H1 (cell line): ENCODE data around the gene NEB. TPM values are rescaled to one million over a fixed set of nuclear protein-coding genes. Genes with fewer than 3 reads are reported as not detected.

Source experiments
- CTCF ChIA-PET: fragments of 300-600 bp; sonication (Branson Sonifier 250); formaldehyde crosslinking; loops from one replicate; lab custom pipeline; 2021; ENCODE audit not compliant: partially characterized antibody; lab: Charles Lee
- POLR2A ChIA-PET: fragments of 300-600 bp; sonication (Branson Sonifier 250); formaldehyde crosslinking; loops from one replicate; lab custom pipeline; 2021; ENCODE audit warnings: inconsistent platforms; ENCODE audit not compliant: partially characterized antibody; lab: Charles Lee
- DNase-seq, 2 experiments: peaks; one replicate each; pipeline versions ENCODE4 v3.0.0 to v3.0.0-alpha.2; 2010 to 2022; ENCODE audit warnings: low spot score in 2 of 2, low read depth in 1 of 2, mixed read lengths in 1 of 2
- FAIRE-seq: peaks from 2 replicates; lab custom pipeline; 2011; peaks lifted over from hg19 to GRCh38; lab: Jason Lieb, UNC
- H2AFZ ChIP-seq: 2 replicates; pipeline ENCODE4 v1.8.1; 2012; ENCODE audit warnings: low read length, inconsistent platforms
- H2AK5ac ChIP-seq: 2 replicates; pipeline ENCODE4 v1.6.1; 2013; ENCODE audit warnings: low read depth, low read length
- H2BK120ac ChIP-seq: replicated peaks from 2 replicates; pipeline ENCODE3; 2013; ENCODE audit warnings: low read depth, low read length, inconsistent platforms
- H2BK12ac ChIP-seq: 2 replicates; pipeline ENCODE4 v1.6.1; 2013; ENCODE audit warnings: low read depth, low read length
- H2BK15ac ChIP-seq: 2 replicates; pipeline ENCODE4 v1.6.1; 2013; ENCODE audit warnings: low read length
- H2BK20ac ChIP-seq: 2 replicates; pipeline ENCODE4 v1.6.1; 2013; ENCODE audit warnings: low read length
- H2BK5ac ChIP-seq: 2 replicates; pipeline ENCODE4 v1.6.1; 2013; ENCODE audit warnings: low read depth, low read length
- H3K14ac ChIP-seq: 2 replicates; pipeline ENCODE4 v1.6.1; 2013; ENCODE audit warnings: inconsistent platforms; ENCODE audit not compliant: insufficient read length
- H3K18ac ChIP-seq: 2 replicates; pipeline ENCODE4 v1.6.1; 2013; ENCODE audit warnings: low read length; ENCODE audit errors: extremely low read depth
- H3K23ac ChIP-seq: 2 replicates; pipeline ENCODE4 v1.6.1; 2013; ENCODE audit warnings: inconsistent platforms; ENCODE audit not compliant: insufficient read length
- H3K23me2 ChIP-seq: 2 replicates; pipeline ENCODE4 v1.6.1; 2013; ENCODE audit warnings: low read depth, low read length
- H3K27ac ChIP-seq: 2 replicates; pipeline ENCODE4 v1.6.1; 2011; ENCODE audit warnings: low read depth, low read length, inconsistent platforms
- H3K27me3 ChIP-seq, 4 experiments: replicated peaks in 1 of 4; 1 replicate in 1 of 4; 2 replicates in 3 of 4; pipeline versions ENCODE4 v1.6.1 to v1.8.1; 2011 to 2013; ENCODE audit warnings: low read length in 3 of 4, mild to moderate bottlenecking in 3 of 4, inconsistent platforms in 2 of 4, mixed read lengths in 2 of 4, moderate library complexity in 1 of 4; ENCODE audit not compliant: control insufficient read depth in 3 of 4, insufficient read depth in 3 of 4; ENCODE audit errors: extremely low read depth in 1 of 4
- H3K36me3 ChIP-seq, 4 experiments: 2 replicates each; pipeline versions ENCODE4 v1.6.1 to v1.8.1; 2011 to 2013; ENCODE audit warnings: mild to moderate bottlenecking in 4 of 4, low read length in 3 of 4, moderate library complexity in 2 of 4, control low read depth in 1 of 4, inconsistent platforms in 1 of 4; ENCODE audit not compliant: insufficient read depth in 4 of 4, control insufficient read depth in 2 of 4
- H3K4ac ChIP-seq: replicated peaks from 2 replicates; pipeline ENCODE3; 2013; ENCODE audit warnings: low read length, low read depth, mixed read lengths, inconsistent platforms; ENCODE audit not compliant: insufficient read length
- H3K4me1 ChIP-seq, 4 experiments: replicated peaks in 1 of 4; 1 replicate in 1 of 4; 2 replicates in 3 of 4; pipeline versions ENCODE4 v1.6.1 to v1.8.1; 2011 to 2013; ENCODE audit warnings: low read length in 3 of 4, inconsistent platforms in 2 of 4, mixed read lengths in 1 of 4; ENCODE audit not compliant: insufficient read depth in 4 of 4, control insufficient read depth in 3 of 4
- H3K4me2 ChIP-seq, 2 experiments: 2 replicates each; pipeline versions ENCODE4 v1.6.1 to v1.8.1; 2011 to 2013; ENCODE audit warnings: low read depth in 2 of 2, low read length in 2 of 2, control low read depth in 1 of 2, inconsistent platforms in 1 of 2, mild to moderate bottlenecking in 1 of 2; ENCODE audit not compliant: insufficient read depth in 1 of 2
- H3K4me3 ChIP-seq, 4 experiments: fragments of 200-600, 300-600 bp in 1 of 4; sonication (generic), shearing (Covaris generic), sonication (Bioruptor Twin) in 1 of 4; 2 replicates each; pipeline versions ENCODE4 v1.5.1 to v1.8.1; 2011 to 2016; ENCODE audit warnings: low read length in 4 of 4, low read depth in 3 of 4, control low read depth in 2 of 4, inconsistent platforms in 2 of 4, mild to moderate bottlenecking in 2 of 4, mixed read lengths in 1 of 4, moderate library complexity in 1 of 4; ENCODE audit not compliant: insufficient read depth in 2 of 4; ENCODE audit errors: extremely low read depth in 1 of 4
- H3K56ac ChIP-seq: replicated peaks from 2 replicates; pipeline ENCODE3; 2013; ENCODE audit warnings: low read depth, mild to moderate bottlenecking, mixed read lengths, low read length, inconsistent platforms; ENCODE audit not compliant: insufficient read length
- H3K79me1 ChIP-seq: 2 replicates; pipeline ENCODE4 v1.6.1; 2013; ENCODE audit warnings: low read depth, low read length, control low read depth
- H3K79me2 ChIP-seq, 2 experiments: 2 replicates each; pipeline versions ENCODE4 v1.6.1 to v1.8.1; 2012 to 2013; ENCODE audit warnings: low read length in 2 of 2, mild to moderate bottlenecking in 2 of 2, inconsistent platforms in 1 of 2; ENCODE audit not compliant: insufficient read depth in 2 of 2, control insufficient read depth in 1 of 2
- H3K9ac ChIP-seq, 4 experiments: replicated peaks in 1 of 4; 1 replicate in 1 of 4; 2 replicates in 3 of 4; pipeline versions ENCODE4 v1.6.1 to v1.8.1; 2011 to 2013; ENCODE audit warnings: low read depth in 3 of 4, low read length in 3 of 4, control low read depth in 2 of 4, mild to moderate bottlenecking in 2 of 4, moderate library complexity in 2 of 4, inconsistent platforms in 1 of 4; ENCODE audit errors: extremely low read depth in 1 of 4
- H3K9me3 ChIP-seq, 2 experiments: 2 replicates each; pipeline versions ENCODE4 v1.6.1 to v1.8.1; 2012 to 2013; ENCODE audit warnings: mild to moderate bottlenecking in 2 of 2, moderate library complexity in 2 of 2, control low read depth in 1 of 2, inconsistent platforms in 1 of 2, low read depth in 1 of 2, low read length in 1 of 2, mixed read lengths in 1 of 2; ENCODE audit not compliant: insufficient read depth in 2 of 2
- H4K20me1 ChIP-seq, 2 experiments: replicated peaks in 1 of 2; 2 replicates each; pipeline versions ENCODE3 to v1.8.1; 2011 to 2013; ENCODE audit warnings: inconsistent platforms in 2 of 2, low read length in 2 of 2, mild to moderate bottlenecking in 1 of 2; ENCODE audit not compliant: insufficient read depth in 2 of 2, control insufficient read depth in 1 of 2
- H4K5ac ChIP-seq: 2 replicates; pipeline ENCODE4 v1.6.1; 2013; ENCODE audit warnings: low read length, low read depth, mixed read lengths, inconsistent platforms; ENCODE audit not compliant: insufficient read length
- H4K8ac ChIP-seq: 2 replicates; pipeline ENCODE4 v1.8.0; 2013; ENCODE audit warnings: mild to moderate bottlenecking, moderate library complexity, low read length, inconsistent platforms; ENCODE audit not compliant: insufficient read depth; ENCODE audit errors: extremely low read depth
- H4K91ac ChIP-seq: replicated peaks from 2 replicates; pipeline ENCODE3; 2013; ENCODE audit warnings: low read length, mixed read lengths, inconsistent platforms; ENCODE audit not compliant: insufficient read length
- ATF2 ChIP-seq: IDR thresholded peaks from 2 replicates; pipeline ENCODE4 v1.6.1; 2012; ENCODE audit warnings: low read length, inconsistent platforms
- BACH1 ChIP-seq: IDR thresholded peaks from 2 replicates; pipeline ENCODE4 v1.6.1; 2012; ENCODE audit warnings: low read length, improper control_type of control experiment
- CBX5 ChIP-seq: fragments of 300-800, 300-1000 bp; sonication (generic); IDR thresholded peaks from 2 replicates; pipeline ENCODE4 v1.7.1; 2016; ENCODE audit warnings: antibody characterized with exemption, low read length, low read depth
- CBX8 ChIP-seq: fragments of 300-800, 300-1000 bp; sonication (generic); IDR thresholded peaks from 2 replicates; pipeline ENCODE4 v1.7.1; 2016; ENCODE audit warnings: low read depth, low read length, borderline replicate concordance
- HDAC6 ChIP-seq: IDR thresholded peaks from one replicate; pipeline ENCODE4 v1.7.1; 2012; ENCODE audit warnings: low read depth, mild to moderate bottlenecking, inconsistent platforms, low read length, moderate library complexity
- POLR2AphosphoS5 ChIP-seq: IDR thresholded peaks from 2 replicates; pipeline ENCODE4 v1.6.1; 2011; ENCODE audit warnings: low read depth, low read length
- RFX5 ChIP-seq: IDR thresholded peaks from 2 replicates; pipeline ENCODE4 v1.6.1; 2011; ENCODE audit warnings: low read depth, low read length, improper control_type of control experiment, borderline replicate concordance
- RNF2 ChIP-seq: fragments of 200-900, 300-1000 bp; sonication (generic); IDR thresholded peaks from 2 replicates; pipeline ENCODE4 v1.7.1; 2016; ENCODE audit warnings: borderline replicate concordance, low read depth, mild to moderate bottlenecking, antibody characterized with exemption, low read length; ENCODE audit not compliant: poor library complexity, severe bottlenecking; ENCODE audit errors: missing control alignments
- SIN3A ChIP-seq, 2 experiments: IDR thresholded peaks in 1 of 2; conservative IDR thresholded peaks in 1 of 2; 2 replicates each; pipeline ENCODE4 v1.6.1; 2011 to 2012; ENCODE audit warnings: low read length in 2 of 2, improper control_type of control experiment in 1 of 2, low read depth in 1 of 2, mild to moderate bottlenecking in 1 of 2
- TAF7 ChIP-seq: optimal IDR thresholded peaks from 2 replicates; pipeline ENCODE3; 2011; ENCODE audit warnings: low read depth, mild to moderate bottlenecking, inconsistent platforms, low read length, moderate library complexity, borderline replicate concordance
- USF2 ChIP-seq: IDR thresholded peaks from 2 replicates; pipeline ENCODE4 v1.6.1; 2011; ENCODE audit warnings: low read length, improper control_type of control experiment
- WGBS, 2 experiments: shearing (Covaris generic) in 1 of 2; methylation state at CpG; one replicate each; pipeline versions ENCODE4 v1.1.6 to v1.1.7; 2013 to 2015; ENCODE audit warnings: low lambda C conversion rate in 2 of 2, mixed read lengths in 2 of 2, inconsistent platforms in 1 of 2, low coverage in 1 of 2, missing lambda C conversion rate in 1 of 2; ENCODE audit not compliant: insufficient replicate concordance in 2 of 2, insufficient coverage in 1 of 2, insufficient read length in 1 of 2; ENCODE audit errors: extremely low coverage in 1 of 2, missing lambda C conversion rate in 1 of 2; 5-methylcytosine and 5-hydroxymethylcytosine counted together
- polyA plus RNA-seq, 7 experiments: library from polyadenylated mRNA; depleted of rRNA in 3 of 7; stranded (reverse) in 5 of 7; unstranded in 2 of 7; fragments of >200 nt in 5 of 7; fragments of 200-250 nt in 2 of 7; gene quantifications; 1 replicate in 5 of 7; 2 replicates in 1 of 7; 4 replicates in 1 of 7; pipeline versions ENCODE4 v1.2.1 to v1.2.3, GENCODE V29; 2011 to 2013; ENCODE audit warnings: missing spikeins in 2 of 7, mixed read lengths in 2 of 7
- total RNA-seq: library from RNA; stranded (reverse); fragmentation: NEBNext Ultra II Directional; extraction: Animal tissue kit (Norgen Biotek cat#: 25700); gene quantifications from 2 replicates; pipeline ENCODE4 v1.2.1, GENCODE V29; 2021

NEB gene
- total and polyA plus RNA-seq, 2 of the 8 experiments (the other 6 are each of a cell fraction or from before 2014, with no cell fraction given): 1.4 to 2.5 TPM

DNA sequence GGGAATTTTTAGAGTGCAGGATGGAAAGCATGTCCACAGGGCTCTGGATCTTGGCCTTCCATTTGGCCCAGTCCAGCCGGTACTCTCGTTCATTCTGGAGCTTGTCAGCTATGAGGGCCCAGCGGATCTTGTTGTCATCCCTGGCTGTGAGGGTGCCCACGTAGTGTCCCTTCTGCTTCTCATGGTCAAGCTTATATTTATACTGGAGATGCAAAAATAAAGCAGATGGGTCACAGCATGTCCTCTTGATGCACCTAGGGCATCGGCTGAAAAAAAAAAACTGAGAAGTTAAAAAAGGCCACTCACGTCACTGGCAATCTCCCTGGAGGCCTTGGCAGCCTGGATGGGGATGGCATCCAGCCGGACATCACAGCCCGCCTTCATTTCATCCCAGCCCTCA is 164.1 kb downstream of the NEB start:
- Histone ChIP-seq H4K5ac (no peak overlapping the region), H3K4ac (no peak overlapping the region), H3K27me3 (no peaks in the 10 kb centered on the region; a peak in 1 of 7 replicates), H3K23me2 (no peaks in the 10 kb centered on the region), H2AFZ (no peak overlapping the region), H3K79me2 (no peaks in the 10 kb centered on the region), H3K4me2 (no peak overlapping the region), H3K79me1 (no peaks in the 10 kb centered on the region), H3K4me3 (no peak overlapping the region), H3K56ac (no peak overlapping the region), H4K8ac (no peak overlapping the region), H3K23ac (no peak overlapping the region), H2BK5ac (no peak overlapping the region), H4K91ac (no peak overlapping the region), H3K14ac (no peak overlapping the region), H2BK15ac (no peak overlapping the region), H2AK5ac (no peak overlapping the region), H3K27ac (no peak overlapping the region), H3K36me3 (no peaks in the 10 kb centered on the region), H3K9ac (no peak overlapping the region), H2BK20ac (no peak overlapping the region), H3K9me3 (no peaks in the 10 kb centered on the region), H2BK120ac (no peak overlapping the region), H2BK12ac (no peak overlapping the region), H3K18ac (no peak overlapping the region), H3K4me1 (no peaks in the 10 kb centered on the region), H4K20me1 (no peaks in the 10 kb centered on the region)
- DNase-seq (no peak), FAIRE-seq (no peak)
- ChIA-PET CTCF (no interaction called here), POLR2A (no interaction called here)
- WGBS, 2 experiments: 90% methylated on average over 8 of the region's 8 CpGs; no CpG with 5 or more reads in 1 of the 2 experiments
- TF ChIP-seq CBX8: no peak
- TF ChIP-seq POLR2AphosphoS5: no peak
- TF ChIP-seq RFX5: no peak
- TF ChIP-seq USF2: no peak
- TF ChIP-seq TAF7: no peak
- no peak for TF ChIP-seq HDAC6
- TF ChIP-seq BACH1: no peak
- no peak for TF ChIP-seq ATF2
- no peak for TF ChIP-seq SIN3A (conservative IDR thresholded peaks at IDR 0.05 in 1 of 2, IDR thresholded peaks at IDR 0.05 in 1 of 2; ENCODE audit: low read depth in 1 of 2, low read length in 2 of 2)
- TF ChIP-seq RNF2: no peak
- TF ChIP-seq CBX5: no peak
